ENCODE measurements around the gene APMAP. TPM values are rescaled to one million over a fixed set of nuclear protein-coding genes. Genes with fewer than 3 reads are reported as not detected.

Gene APMAP
- total RNA-seq, 1 experiment from 2014 or later, result 67.8 TPM

- Histone ChIP-seq H3K18ac (ENCODE audit: insufficient read length, low read depth, low read length) (no peak overlapping the region), H3K9ac (ENCODE audit: extremely low read depth, insufficient read length, low read length) (no peak overlapping the region), H2BK120ac (ENCODE audit: low read depth, low read length, poor library complexity, severe bottlenecking) (no peak overlapping the region), H3K23ac (ENCODE audit: insufficient read length, low read depth, low read length) (no peak overlapping the region), H2BK5ac (ENCODE audit: insufficient read length, low read length) (no peak overlapping the region), H3K14ac (ENCODE audit: insufficient read depth, low read length) (no peak overlapping the region), H2AK5ac (ENCODE audit: insufficient read length, low read length) (no peak overlapping the region), H3K27me3 (ENCODE audit: insufficient read depth, low read length) (no peaks in the 10 kb centered on the region), H3T11ph (ENCODE audit: low read length) (no peak overlapping the region), H3K27ac (ENCODE audit: insufficient read length, low read depth, low read length) (no peak overlapping the region), H3K79me2 (ENCODE audit: insufficient read depth, low read length) (no peaks in the 10 kb centered on the region), H3K4me2 (ENCODE audit: insufficient read depth, insufficient read length, low read length) (no peak overlapping the region), H3K23me2 (ENCODE audit: insufficient read length, low read depth, low read length, poor library complexity, severe bottlenecking) (no peaks in the 10 kb centered on the region), H4K20me1 (ENCODE audit: control insufficient read depth, insufficient read depth, insufficient read length) (no peaks in the 10 kb centered on the region), H3K4me1 (ENCODE audit: insufficient read depth, low read length) (no peaks in the 10 kb centered on the region; the same call in 1 of the 2 replicates), H3K4ac (ENCODE audit: low read depth, low read length) (no peak overlapping the region), H4K8ac (replicated peaks; ENCODE audit: insufficient read length, low read depth, low read length) (no peak overlapping the region), H2AFZ (ENCODE audit: low read length) (no peak overlapping the region), H4K91ac (ENCODE audit: insufficient read length, low read depth, low read length) (no peak overlapping the region), H3K56ac (ENCODE audit: insufficient read length, low read depth, low read length) (no peak overlapping the region), H3K9me3 (ENCODE audit: control insufficient read depth, low read depth, low read length) (no peaks in the 10 kb centered on the region), H4K5ac (ENCODE audit: insufficient read length, low read depth, low read length) (no peak overlapping the region), H2BK12ac (ENCODE audit: insufficient read length, low read depth, low read length) (no peak overlapping the region), H3K79me1 (ENCODE audit: insufficient read depth, low read depth, low read length, poor library complexity, severe bottlenecking) (no peaks in the 10 kb centered on the region), H2BK15ac (ENCODE audit: low read depth, low read length) (no peak overlapping the region), H2BK20ac (ENCODE audit: low read depth, low read length, poor library complexity, severe bottlenecking) (no peak overlapping the region)
- DNase-seq, result no peak
- Mint-ChIP-seq H3K9me3 (no peaks in the 10 kb centered on the region), H3K36me3 (ENCODE audit: insufficient read depth in 1 of 3, low read depth in 3 of 3) (peaks cover 0 to 2% (median 0%) of the 10 kb centered on the region in 3 experiments; a peak in 1 of 7 replicates), H3K27me3 (ENCODE audit: low read depth) (peaks cover 27% of the 10 kb centered on the region), H3K4me3 (no peak overlapping the region), H3K4me1 (peaks cover 16% of the 10 kb centered on the region in 2 experiments), H3K27ac (no peak overlapping the region)
- no peak for TF ChIP-seq CTCF (conservative IDR thresholded peaks at IDR 0.05)
- no CpG with 5 or more reads among the region's 8 CpGs for WGBS (ENCODE audit: extremely low coverage, insufficient read length, low lambda C conversion rate)
Measured at GRCh38 chr20:25030649-25031207, 38.2 kb upstream of the APMAP start.
